Measurements from ENCODE around the gene ANKRD35. TPM values are rescaled to one million over a fixed set of nuclear protein-coding genes. Genes with fewer than 3 reads are reported as not detected.
"Not testable (repeated sequence)": the region's sequence is repeated elsewhere in the genome, so short reads cannot be mapped to it uniquely, and the experiment has no call there.

The ANKRD35 gene
- total and polyA plus RNA-seq, 4 donors, result 3.8 to 23.6 (median 7.8) TPM

GRCh38 chr1:145818095-145818494 is 67.6 kb downstream of the ANKRD35 start:
- not testable (repeated sequence) for ATAC-seq (ENCODE audit: low FRiP score); H3K4me3 ChIP-seq (ENCODE audit: low read length in 2 of 2)

More at GRCh38 chr1:145818095-145818494, 67.6 kb downstream of the ANKRD35 start:
- H3K27me3 ChIP-seq (ENCODE audit: control insufficient read depth in 1 of 2, insufficient read depth in 2 of 2, low read length in 1 of 2); intact Hi-C loops (cut with DNase I); H3K4me1 ChIP-seq (ENCODE audit: control insufficient read depth in 1 of 2, insufficient read depth in 2 of 2, low read length in 2 of 2); H3K9me3 ChIP-seq (ENCODE audit: control insufficient read depth, low read length); DNase-seq; H3K36me3 ChIP-seq (ENCODE audit: control insufficient read depth in 1 of 2, insufficient read depth in 2 of 2, low read length in 1 of 2); H3K27ac ChIP-seq (ENCODE audit: low read depth in 1 of 2, low read length in 2 of 2): not testable (repeated sequence)
- WGBS, 2 donors, result 6 to 24% methylated on average over 4 of the region's 6 CpGs

Small RNA genes lying within 50 kb of the gene (microRNA-seq; reads per million reads assigned to microRNA genes)
- 0 to 1.2 reads per million in 2 donors for gene MIR6736

Other genes starting within 250 kb of the ANKRD35 start
- 1 to 10 TPM in 1 of 2 donors, under 1 TPM in 1; 0.48 to 1.2 TPM for gene PDZK1, start 178.5 kb downstream of the ANKRD35 start, total RNA-seq
- 10 to 100 TPM in 1 of 2 donors, 1 to 10 TPM in 1; 1.0 to 25.5 TPM for gene PDZK1, start 178.5 kb downstream of the ANKRD35 start, polyA plus RNA-seq
- gene CD160, start 166.4 kb downstream of the ANKRD35 start, total RNA-seq, result under 1 TPM in 1 of 2 donors, not detected in 1; 0.30 TPM
- gene CD160, start 166.4 kb downstream of the ANKRD35 start, polyA plus RNA-seq, result 1 to 10 TPM in 1 of 2 donors, not detected in 1; 1.0 TPM
- gene RNF115, start 61.8 kb downstream of the ANKRD35 start, total RNA-seq, result 10 to 100 TPM; 29.7 to 60.3 TPM
- gene RNF115, start 61.8 kb downstream of the ANKRD35 start, polyA plus RNA-seq, result 10 to 100 TPM; 13.3 to 14.4 TPM
- 10 to 100 TPM; 23.8 to 25.9 TPM for gene POLR3C, start 61.7 kb downstream of the ANKRD35 start, total RNA-seq
- gene POLR3C, start 61.7 kb downstream of the ANKRD35 start, polyA plus RNA-seq, result 10 to 100 TPM; 14.8 to 21.0 TPM
- 1 to 10 TPM; 1.2 to 2.7 TPM for gene NUDT17, start 40.2 kb downstream of the ANKRD35 start, total RNA-seq
- 1 to 10 TPM; 4.0 to 4.1 TPM for gene NUDT17, start 40.2 kb downstream of the ANKRD35 start, polyA plus RNA-seq
- gene PIAS3, start 26.8 kb downstream of the ANKRD35 start, total RNA-seq, result 10 to 100 TPM; 44.5 to 60.6 TPM
- gene PIAS3, start 26.8 kb downstream of the ANKRD35 start, polyA plus RNA-seq, result 10 to 100 TPM; 12.3 to 81.7 TPM
- gene ITGA10, start 24.2 kb upstream of the ANKRD35 start, total RNA-seq, result 100 to 1,000 TPM in 1 of 2 donors, 10 to 100 TPM in 1; 74.6 to 123 TPM
- 100 to 1,000 TPM in 1 of 2 donors, 1 to 10 TPM in 1; 7.6 to 296 TPM for gene ITGA10, start 24.2 kb upstream of the ANKRD35 start, polyA plus RNA-seq
- gene PEX11B, start 32.9 kb upstream of the ANKRD35 start, total RNA-seq, result 10 to 100 TPM; 14.9 to 20.6 TPM
- gene PEX11B, start 32.9 kb upstream of the ANKRD35 start, polyA plus RNA-seq, result 10 to 100 TPM; 10.0 to 18.2 TPM
- gene RBM8A, start 41.6 kb upstream of the ANKRD35 start, total RNA-seq, result 10 to 100 TPM; 81.2 to 84.5 TPM
- gene RBM8A, start 41.6 kb upstream of the ANKRD35 start, polyA plus RNA-seq, result 10 to 100 TPM; 42.6 to 74.1 TPM
- gene LIX1L, start 72.2 kb upstream of the ANKRD35 start, total RNA-seq, result 10 to 100 TPM; 53.2 to 60.0 TPM
- 10 to 100 TPM; 18.0 to 29.3 TPM for gene LIX1L, start 72.2 kb upstream of the ANKRD35 start, polyA plus RNA-seq
- gene ANKRD34A, start 78.7 kb upstream of the ANKRD35 start, total RNA-seq, result 1 to 10 TPM; 1.4 to 2.2 TPM
- 1 to 10 TPM in 1 of 2 donors, under 1 TPM in 1; 0.63 to 1.9 TPM for gene ANKRD34A, start 78.7 kb upstream of the ANKRD35 start, polyA plus RNA-seq
- 10 to 100 TPM; 23.8 to 26.4 TPM for gene POLR3GL, start 78.8 kb upstream of the ANKRD35 start, total RNA-seq
- 10 to 100 TPM; 73.4 to 89.0 TPM for gene POLR3GL, start 78.8 kb upstream of the ANKRD35 start, polyA plus RNA-seq
- 100 to 1,000 TPM; 354 to 536 TPM for gene TXNIP, start 110.7 kb upstream of the ANKRD35 start, total RNA-seq
- 100 to 1,000 TPM in 1 of 2 donors, 10 to 100 TPM in 1; 83.1 to 169 TPM for gene TXNIP, start 110.7 kb upstream of the ANKRD35 start, polyA plus RNA-seq
- gene HJV, start 135.9 kb upstream of the ANKRD35 start, total RNA-seq, result not detected
- gene HJV, start 135.9 kb upstream of the ANKRD35 start, polyA plus RNA-seq, result not detected